ENCODE data around the gene LAMTOR4.

The LAMTOR4 gene

DNA sequence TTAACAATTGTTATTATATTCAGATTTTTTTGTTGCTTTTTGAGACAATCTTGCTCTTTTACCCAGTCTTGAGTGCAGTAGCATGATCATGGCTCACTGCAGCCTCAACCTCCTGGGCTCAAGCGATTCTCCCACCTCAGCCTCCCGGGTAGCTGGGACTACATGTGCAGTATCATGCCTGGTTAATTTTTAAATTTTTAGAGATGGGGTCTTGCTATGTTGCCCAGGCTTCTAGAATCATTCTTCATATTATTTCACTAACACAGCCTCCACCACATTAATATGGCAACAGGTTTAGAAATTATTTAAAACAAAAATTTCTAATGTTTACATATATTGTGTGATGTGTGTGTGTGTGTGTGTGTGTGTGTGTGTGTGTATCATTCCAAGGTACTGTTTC, 1.4 kb upstream of the LAMTOR4 start:
- H3K9ac ChIP-seq (ENCODE audit: insufficient read length, low read depth) = no peak overlapping the region
- no peaks in the 10 kb centered on the region for H3K9me3 ChIP-seq (ENCODE audit: insufficient read depth, low read length)
- peaks cover 6% of the 10 kb centered on the region for H3K36me3 ChIP-seq (ENCODE audit: insufficient read depth, insufficient read length, low read length)
- no peaks in the 10 kb centered on the region for H3K27me3 ChIP-seq (ENCODE audit: insufficient read depth, insufficient read length)
- H3K4me1 ChIP-seq (ENCODE audit: insufficient read depth, insufficient read length) = no peaks in the 10 kb centered on the region
- no peak overlapping the region for H3K4me3 ChIP-seq (ENCODE audit: insufficient read length, low read depth)
- TF ChIP-seq SUZ12 (IDR thresholded peaks at IDR 0.05; ENCODE audit: extremely low read depth, insufficient read depth, insufficient read length) = no peak
- TF ChIP-seq YY1 (IDR thresholded peaks at IDR 0.05; ENCODE audit: insufficient read depth, insufficient read length) = no peak
- TF ChIP-seq ZNF274 (IDR thresholded peaks at IDR 0.05; ENCODE audit: low read depth, low read length) = no peak
- DNase-seq (ENCODE audit: low read depth, low spot score) = no peak

- DNase-seq (ENCODE audit: low read depth, low spot score) = no peak
- Histone ChIP-seq H3K4me3 (ENCODE audit: insufficient read length, low read depth) (no peak overlapping the region), H3K9me3 (ENCODE audit: insufficient read depth, low read length) (no peaks in the 10 kb centered on the region), H3K4me1 (ENCODE audit: insufficient read depth, insufficient read length) (no peaks in the 10 kb centered on the region), H3K9ac (ENCODE audit: insufficient read length, low read depth) (peak overlapping the region; percentile 56), H3K27me3 (ENCODE audit: insufficient read depth, insufficient read length) (no peaks in the 10 kb centered on the region), H3K36me3 (ENCODE audit: insufficient read depth, insufficient read length, low read length) (peaks cover 12% of the 10 kb centered on the region)
- TF ChIP-seq YY1 (IDR thresholded peaks at IDR 0.05; ENCODE audit: insufficient read depth, insufficient read length) = no peak
- TF ChIP-seq SUZ12 (IDR thresholded peaks at IDR 0.05; ENCODE audit: extremely low read depth, insufficient read depth, insufficient read length) = no peak
- no peak for TF ChIP-seq ZNF274 (IDR thresholded peaks at IDR 0.05; ENCODE audit: low read depth, low read length)
These were observed 526 bp upstream of the LAMTOR4 start for GRCh38 chr7:100148225-100148558.

- no peak for DNase-seq (ENCODE audit: low read depth, low spot score)
- H3K27me3 ChIP-seq (ENCODE audit: insufficient read depth, insufficient read length) = no peaks in the 10 kb centered on the region
- TF ChIP-seq ZNF274 (IDR thresholded peaks at IDR 0.05; ENCODE audit: low read depth, low read length) = no peak
- TF ChIP-seq YY1 (IDR thresholded peaks at IDR 0.05; ENCODE audit: insufficient read depth, insufficient read length) = no peak
- no peak for TF ChIP-seq SUZ12 (IDR thresholded peaks at IDR 0.05; ENCODE audit: extremely low read depth, insufficient read depth, insufficient read length)
- peaks cover 15% of the 10 kb centered on the region for H3K4me1 ChIP-seq (ENCODE audit: insufficient read depth, insufficient read length)
- H3K9me3 ChIP-seq (ENCODE audit: insufficient read depth, low read length) = no peaks in the 10 kb centered on the region
- peaks cover 52% of the 10 kb centered on the region for H3K36me3 ChIP-seq (ENCODE audit: insufficient read depth, insufficient read length, low read length)
- H3K9ac ChIP-seq (ENCODE audit: insufficient read length, low read depth) = no peak overlapping the region
- no peak overlapping the region for H3K4me3 ChIP-seq (ENCODE audit: insufficient read length, low read depth)
These were observed 3.7 kb downstream of the LAMTOR4 start for GRCh38 chr7:100152404-100152803.

- H3K27me3 ChIP-seq (ENCODE audit: insufficient read depth, insufficient read length) = no peaks in the 10 kb centered on the region
- no peaks in the 10 kb centered on the region for H3K9me3 ChIP-seq (ENCODE audit: insufficient read depth, low read length)
- H3K36me3 ChIP-seq (ENCODE audit: insufficient read depth, insufficient read length, low read length) = peaks cover 52% of the 10 kb centered on the region
- H3K9ac ChIP-seq (ENCODE audit: insufficient read length, low read depth) = no peak overlapping the region
- TF ChIP-seq YY1 (IDR thresholded peaks at IDR 0.05; ENCODE audit: insufficient read depth, insufficient read length) (no peak), ZNF274 (IDR thresholded peaks at IDR 0.05; ENCODE audit: low read depth, low read length) (no peak), SUZ12 (IDR thresholded peaks at IDR 0.05; ENCODE audit: extremely low read depth, insufficient read depth, insufficient read length) (no peak)
- DNase-seq (ENCODE audit: low read depth, low spot score) = no peak
- H3K4me1 ChIP-seq (ENCODE audit: insufficient read depth, insufficient read length) = peaks cover 19% of the 10 kb centered on the region
- no peak overlapping the region for H3K4me3 ChIP-seq (ENCODE audit: insufficient read length, low read depth)
These were observed 4.4 kb downstream of the LAMTOR4 start for GRCh38 chr7:100152937-100153666.

- no peak for TF ChIP-seq YY1 (IDR thresholded peaks at IDR 0.05; ENCODE audit: insufficient read depth, insufficient read length)
- TF ChIP-seq SUZ12 (IDR thresholded peaks at IDR 0.05; ENCODE audit: extremely low read depth, insufficient read depth, insufficient read length) = no peak
- no peak for TF ChIP-seq ZNF274 (IDR thresholded peaks at IDR 0.05; ENCODE audit: low read depth, low read length)
- Histone ChIP-seq H3K36me3 (ENCODE audit: insufficient read depth, insufficient read length, low read length) (peaks cover 52% of the 10 kb centered on the region), H3K4me1 (ENCODE audit: insufficient read depth, insufficient read length) (peaks cover 19% of the 10 kb centered on the region), H3K27me3 (ENCODE audit: insufficient read depth, insufficient read length) (no peaks in the 10 kb centered on the region), H3K9me3 (ENCODE audit: insufficient read depth, low read length) (no peaks in the 10 kb centered on the region), H3K4me3 (ENCODE audit: insufficient read length, low read depth) (no peak overlapping the region), H3K9ac (ENCODE audit: insufficient read length, low read depth) (peak overlapping the region; percentile 57)
- no peak for DNase-seq (ENCODE audit: low read depth, low spot score)
These were observed 5.2 kb downstream of the LAMTOR4 start for GRCh38 chr7:100153708-100154535.

DNA sequence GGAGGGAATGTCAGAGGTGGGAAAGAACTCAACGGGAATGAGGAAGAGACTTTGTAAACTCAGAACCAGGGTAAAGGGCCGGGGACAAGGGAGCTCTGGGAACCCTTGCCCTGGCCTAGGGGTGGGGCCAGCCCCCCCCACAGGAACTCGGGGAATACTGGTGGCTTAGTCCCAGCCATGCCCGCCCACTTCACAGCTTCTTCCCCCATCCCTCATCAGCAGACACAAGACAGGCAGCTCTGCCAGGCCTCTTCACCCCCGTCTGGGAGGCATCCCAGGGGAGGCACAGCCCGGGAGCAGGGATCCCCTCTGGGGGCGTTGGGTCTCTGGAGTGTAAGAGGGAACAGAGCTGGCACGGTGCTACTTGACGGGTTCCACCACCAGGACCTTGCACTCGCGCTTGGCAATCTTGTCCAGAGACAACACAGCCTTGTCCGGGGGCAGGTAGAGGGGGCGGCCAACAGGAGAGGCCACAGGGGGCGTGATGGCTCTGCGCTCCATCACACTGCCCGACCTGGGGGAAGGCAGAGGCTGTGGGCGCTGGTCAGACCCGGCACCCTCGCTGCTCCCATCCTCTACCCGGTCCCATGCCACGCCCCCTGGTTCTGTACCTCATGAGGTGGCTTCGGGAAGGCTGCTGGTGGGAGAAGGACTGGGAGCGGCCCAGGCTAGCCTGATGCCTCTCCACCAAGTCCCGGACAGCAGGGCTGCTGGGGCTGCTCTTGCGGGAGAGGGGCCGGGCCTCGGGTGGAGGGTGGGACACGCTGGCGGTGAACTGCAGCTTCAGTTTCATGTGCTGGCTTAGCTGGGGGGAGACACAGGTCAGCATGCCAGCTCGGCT, 6.2 kb downstream of the LAMTOR4 start:
- Histone ChIP-seq H3K9me3 (ENCODE audit: insufficient read depth, low read length) (no peaks in the 10 kb centered on the region), H3K9ac (ENCODE audit: insufficient read length, low read depth) (no peak overlapping the region), H3K4me3 (ENCODE audit: insufficient read length, low read depth) (no peak overlapping the region), H3K27me3 (ENCODE audit: insufficient read depth, insufficient read length) (no peaks in the 10 kb centered on the region), H3K4me1 (ENCODE audit: insufficient read depth, insufficient read length) (peaks cover 19% of the 10 kb centered on the region), H3K36me3 (ENCODE audit: insufficient read depth, insufficient read length, low read length) (peaks cover 52% of the 10 kb centered on the region)
- no peak for DNase-seq (ENCODE audit: low read depth, low spot score)
- no peak for TF ChIP-seq ZNF274 (IDR thresholded peaks at IDR 0.05; ENCODE audit: low read depth, low read length)
